ENCODE measurements around the gene GRM7. TPM values are rescaled to one million over a fixed set of nuclear protein-coding genes. Genes with fewer than 3 reads are reported as not detected.

Gene GRM7
- total and polyA plus RNA-seq, 9 of the 15 experiments (the other 6 are each of a cell fraction or from before 2014, with no cell fraction given): not detected

GRCh38 chr3:7270731-7271130 is 409.8 kb downstream of the GRM7 start:
- FAIRE-seq: no peak
- intact Hi-C loops (cut with micrococcal nuclease): no loop called here
- H3K27ac ChIP-seq (ENCODE audit: extremely low read depth, low read depth, low read length): no peak overlapping the region
- H3K9me3 ChIP-seq (replicated peaks; ENCODE audit: control insufficient read depth, insufficient read depth, low read depth, low read length): peaks cover 2% of the 10 kb centered on the region; the same call in 1 of the 2 replicates
- no peak overlapping the region for H3K4me3 ChIP-seq
- H3K4me2 ChIP-seq (ENCODE audit: insufficient read depth, low read length): no peak overlapping the region
- no peak overlapping the region for H3K9ac ChIP-seq (ENCODE audit: insufficient read depth in 1 of 2, low read depth in 2 of 2, low read length in 2 of 2)
- no peaks in the 10 kb centered on the region for H3K27me3 ChIP-seq (ENCODE audit: control insufficient read depth in 2 of 2, insufficient read depth in 2 of 2, low read length in 2 of 2)
- H3K9me1 ChIP-seq (ENCODE audit: control insufficient read depth, insufficient read depth, low read length): no peaks in the 10 kb centered on the region
- H2AFZ ChIP-seq (ENCODE audit: low read depth, low read length): no peak overlapping the region
- H3K79me2 ChIP-seq (ENCODE audit: control insufficient read depth, insufficient read depth, low read length): no peaks in the 10 kb centered on the region
- no peaks in the 10 kb centered on the region for H3K4me1 ChIP-seq (replicated peaks in 1 of 2; ENCODE audit: control insufficient read depth in 2 of 2, insufficient read depth in 2 of 2, low read length in 2 of 2)
- ChIA-PET CTCF (ENCODE audit: low intra/inter-chr PET ratio) (no interaction called here), POLR2A (no interaction called here)
- no peak for DNase-seq (ENCODE audit: extremely low read depth in 1 of 4, low spot score in 3 of 4)
- ATAC-seq: no peak
- no peaks in the 10 kb centered on the region for H4K20me1 ChIP-seq (replicated peaks; ENCODE audit: control insufficient read depth, insufficient read depth, low read length)
- WGBS (ENCODE audit: insufficient coverage, low coverage, missing lambda C conversion rate): 2% methylated on average over 5 of the region's 5 CpGs
- TF ChIP-seq ATF6 (CRISPR knock-in tag; IDR thresholded peaks at IDR 0.05) (no peak), JUNB (CRISPR knock-in tag; conservative IDR thresholded peaks at IDR 0.05) (no peak), E2F8 (IDR thresholded peaks at IDR 0.05; ENCODE audit: low read depth, partially characterized antibody) (no peak), ZNF780A (CRISPR knock-in tag; IDR thresholded peaks at IDR 0.05) (no peak), GMEB1 (CRISPR knock-in tag; IDR thresholded peaks at IDR 0.05) (no peak), CBX5 (IDR thresholded peaks at IDR 0.05; ENCODE audit: borderline replicate concordance, low read depth) (no peak), ZNF436 (CRISPR knock-in tag; IDR thresholded peaks at IDR 0.05) (no peak), ZNF280A (IDR thresholded peaks at IDR 0.05; ENCODE audit: low read depth, partially characterized antibody) (no peak), ZBTB33 (CRISPR knock-in tag; IDR thresholded peaks at IDR 0.05) (no peak), CBFB (CRISPR knock-in tag; IDR thresholded peaks at IDR 0.05) (no peak), YBX1 (IDR thresholded peaks at IDR 0.05) (no peak)
- BruUV-seq (replicated peaks): no TSS peak
- no peaks in the 10 kb centered on the region for H3K36me3 ChIP-seq (ENCODE audit: control insufficient read depth, insufficient read depth, low read length)
- in situ Hi-C loops (cut with MboI): no loop called here

Data from K562 (cell line).